ENCODE data around the gene PCGF2.
A peak's percentile ranks its signal among the peaks of the same experiment; 100 is the strongest.

PCGF2 gene

GRCh38 chr17:38701504-38702165, 46.5 kb downstream of the PCGF2 start:
- H3K4me3 ChIP-seq (ENCODE audit: low read depth, low read length) = peak overlapping the region; percentile 83
- TF ChIP-seq, protein P1, sequence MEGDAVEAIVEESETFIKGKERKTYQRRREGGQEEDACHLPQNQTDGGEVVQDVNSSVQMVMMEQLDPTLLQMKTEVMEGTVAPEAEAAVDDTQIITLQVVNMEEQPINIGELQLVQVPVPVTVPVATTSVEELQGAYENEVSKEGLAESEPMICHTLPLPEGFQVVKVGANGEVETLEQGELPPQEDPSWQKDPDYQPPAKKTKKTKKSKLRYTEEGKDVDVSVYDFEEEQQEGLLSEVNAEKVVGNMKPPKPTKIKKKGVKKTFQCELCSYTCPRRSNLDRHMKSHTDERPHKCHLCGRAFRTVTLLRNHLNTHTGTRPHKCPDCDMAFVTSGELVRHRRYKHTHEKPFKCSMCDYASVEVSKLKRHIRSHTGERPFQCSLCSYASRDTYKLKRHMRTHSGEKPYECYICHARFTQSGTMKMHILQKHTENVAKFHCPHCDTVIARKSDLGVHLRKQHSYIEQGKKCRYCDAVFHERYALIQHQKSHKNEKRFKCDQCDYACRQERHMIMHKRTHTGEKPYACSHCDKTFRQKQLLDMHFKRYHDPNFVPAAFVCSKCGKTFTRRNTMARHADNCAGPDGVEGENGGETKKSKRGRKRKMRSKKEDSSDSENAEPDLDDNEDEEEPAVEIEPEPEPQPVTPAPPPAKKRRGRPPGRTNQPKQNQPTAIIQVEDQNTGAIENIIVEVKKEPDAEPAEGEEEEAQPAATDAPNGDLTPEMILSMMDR (IDR thresholded peaks at IDR 0.05; ENCODE audit: insufficient read depth, low read depth, low read length, missing control alignments) = no peak
- peak; percentile 87 for DNase-seq (ENCODE audit: low read depth)

- no peak overlapping the region for H3K4me3 ChIP-seq (ENCODE audit: low read depth, low read length)
- no peak for DNase-seq (ENCODE audit: low read depth)
- TF ChIP-seq, protein P1 (IDR thresholded peaks at IDR 0.05; ENCODE audit: insufficient read depth, low read depth, low read length, missing control alignments) = no peak
Observed at GRCh38 chr17:38698760-38699159, 49.4 kb downstream of the PCGF2 start.

GRCh38 chr17:38697061-38697820, 50.9 kb downstream of the PCGF2 start:
- TF ChIP-seq, protein P1 (IDR thresholded peaks at IDR 0.05; ENCODE audit: insufficient read depth, low read depth, low read length, missing control alignments) = no peak
- no peak for DNase-seq (ENCODE audit: low read depth)
- H3K4me3 ChIP-seq (ENCODE audit: low read depth, low read length) = no peak overlapping the region

- DNase-seq (ENCODE audit: low read depth) = no peak
Observed at GRCh38 chr17:38693700-38694329, 54.3 kb downstream of the PCGF2 start.

DNA sequence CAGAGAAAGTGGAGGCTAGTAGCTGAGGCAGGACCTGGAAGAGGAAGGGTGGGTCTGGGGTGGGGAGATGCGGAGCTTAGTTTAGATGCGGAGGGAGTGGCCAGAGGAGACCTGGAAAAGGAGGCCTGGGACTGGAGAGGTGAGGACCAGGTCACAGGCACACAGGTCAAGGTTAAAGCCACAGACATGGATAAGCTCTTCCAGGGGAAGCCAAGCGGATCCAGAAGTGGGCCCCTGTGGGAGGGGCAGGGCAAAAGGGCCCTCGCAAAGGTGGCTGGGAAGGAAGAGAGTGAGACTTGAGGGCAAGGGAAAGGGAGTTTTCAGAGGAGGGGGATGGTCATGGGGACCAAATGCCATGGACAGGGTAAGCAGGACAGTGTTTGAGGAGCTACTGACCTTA, 57.0 kb downstream of the PCGF2 start:
- H3K4me3 ChIP-seq (ENCODE audit: low read depth, low read length) = no peak overlapping the region
- no peak for DNase-seq (ENCODE audit: low read depth)
- TF ChIP-seq, protein P1 (IDR thresholded peaks at IDR 0.05; ENCODE audit: insufficient read depth, low read depth, low read length, missing control alignments) = no peak

More at GRCh38 chr17:38693700-38694329, 54.3 kb downstream of the PCGF2 start:
- TF ChIP-seq, protein P1 (IDR thresholded peaks at IDR 0.05; ENCODE audit: insufficient read depth, low read depth, low read length, missing control alignments) = no peak
- H3K4me3 ChIP-seq (ENCODE audit: low read depth, low read length) = no peak overlapping the region

- DNase-seq (ENCODE audit: low read depth) = no peak
- no peak overlapping the region for H3K4me3 ChIP-seq (ENCODE audit: low read depth, low read length)
- TF ChIP-seq, protein P1 (IDR thresholded peaks at IDR 0.05; ENCODE audit: insufficient read depth, low read depth, low read length, missing control alignments) = no peak
Observed at GRCh38 chr17:38690386-38690785, 57.8 kb downstream of the PCGF2 start.
